Suprapubic skin (tissue), 4 donors: ENCODE results near the gene ECE1. TPM values are rescaled to one million over a fixed set of nuclear protein-coding genes. Genes with fewer than 3 reads are reported as not detected.
"Not testable (repeated sequence)": the region's sequence is repeated elsewhere in the genome, so short reads cannot be mapped to it uniquely, and the experiment has no call there.

Source experiments
- DNase-seq, 2 donors: peaks; one replicate each; pipeline ENCODE4 v3.0.0-alpha.2; 2019; ENCODE audit warnings: low spot score in 2 of 2
- H3K27ac ChIP-seq: fragments of 200-600 bp; sonication (generic); one replicate; pipeline ENCODE4 v1.5.1; 2019
- H3K27me3 ChIP-seq: fragments of 200-600 bp; sonication (generic); one replicate; pipeline ENCODE4 v1.5.1; 2019
- H3K36me3 ChIP-seq: fragments of 200-600 bp; sonication (generic); one replicate; pipeline ENCODE4 v1.5.1; 2019
- H3K4me1 ChIP-seq: fragments of 200-600 bp; sonication (generic); one replicate; pipeline ENCODE4 v1.5.1; 2019
- H3K4me3 ChIP-seq: fragments of 200-600 bp; sonication (generic); one replicate; pipeline ENCODE4 v1.5.1; 2019; ENCODE audit warnings: mild to moderate bottlenecking
- H3K9me3 ChIP-seq: fragments of 200-600 bp; sonication (generic); one replicate; pipeline ENCODE4 v1.5.1; 2019
- CTCF ChIP-seq, 2 donors: fragments of 200-600 bp in 1 of 2; fragments of 450-650 bp in 1 of 2; sonication (generic) in 1 of 2; IDR thresholded peaks; one replicate each; pipeline ENCODE4 v1.5.1; 2016 to 2019; ENCODE audit warnings: antibody characterized with exemption in 2 of 2, mild to moderate bottlenecking in 1 of 2, moderate library complexity in 1 of 2
- EP300 ChIP-seq: sonication (generic); formaldehyde crosslinking; IDR thresholded peaks from one replicate; pipeline ENCODE4 v1.6.1; 2017; ENCODE audit warnings: antibody characterized with exemption
- POLR2A ChIP-seq, 2 donors: fragments of 450-650 bp; IDR thresholded peaks; one replicate each; pipeline ENCODE4 v1.6.1; 2017; ENCODE audit warnings: antibody characterized with exemption in 2 of 2, mild to moderate bottlenecking in 2 of 2, moderate library complexity in 2 of 2
- POLR2AphosphoS5 ChIP-seq, 3 donors: sonication (generic); formaldehyde crosslinking; IDR thresholded peaks; one replicate each; pipeline ENCODE4 v1.6.1; 2017; ENCODE audit warnings: antibody characterized with exemption in 3 of 3
- WGBS: methylation state at CpG from one replicate; pipeline ENCODE4 v1.1.5; 2018; 5-methylcytosine and 5-hydroxymethylcytosine counted together
- total RNA-seq, 4 donors: library from RNA; depleted of rRNA; stranded (reverse); fragments of >200 nt; gene quantifications; one replicate each; pipeline ENCODE4 v1.1.0, GENCODE V29; 2016

ECE1 gene
- total RNA-seq, 4 donors from 2014 or later, result 40.8 to 64.2 (median 55.3) TPM

GRCh38 chr1:21284206-21285054 is 5.8 kb downstream of the ECE1 start:
- Histone ChIP-seq H3K27me3 (no peaks in the 10 kb centered on the region), H3K27ac (peak overlapping the region; percentile 64), H3K36me3 (no peaks in the 10 kb centered on the region), H3K4me1 (peaks cover 42% of the 10 kb centered on the region), H3K9me3 (no peaks in the 10 kb centered on the region), H3K4me3 (no peak overlapping the region)
- no peak for DNase-seq
- TF ChIP-seq POLR2AphosphoS5 (IDR thresholded peaks at IDR 0.05) (no peak), EP300 (no peak), CTCF (IDR thresholded peaks at IDR 0.05) (no peak), POLR2A (IDR thresholded peaks at IDR 0.05) (no peak)
- WGBS, result 48% methylated on average over 16 of the region's 17 CpGs

GRCh38 chr1:21283524-21283923 is 6.7 kb downstream of the ECE1 start:
- Histone ChIP-seq H3K9me3 (no peaks in the 10 kb centered on the region), H3K27ac (no peak overlapping the region), H3K27me3 (no peaks in the 10 kb centered on the region), H3K4me1 (peaks cover 42% of the 10 kb centered on the region), H3K36me3 (no peaks in the 10 kb centered on the region), H3K4me3 (no peak overlapping the region)
- no peak for TF ChIP-seq POLR2AphosphoS5 (IDR thresholded peaks at IDR 0.05)
- TF ChIP-seq CTCF (IDR thresholded peaks at IDR 0.05), result no peak
- TF ChIP-seq POLR2A (IDR thresholded peaks at IDR 0.05), result no peak
- DNase-seq, result no peak
- WGBS, result 80% methylated on average over 7 of the region's 7 CpGs

GRCh38 chr1:21282020-21282419 is 8.2 kb downstream of the ECE1 start:
- DNase-seq, H3K4me3 ChIP-seq, H3K27me3 ChIP-seq, H3K36me3 ChIP-seq, H3K9me3 ChIP-seq, H3K27ac ChIP-seq: not testable (repeated sequence)
- WGBS, result 92% methylated on average over 4 of the region's 4 CpGs
- H3K4me1 ChIP-seq, result peaks cover 57% of the 10 kb centered on the region

GRCh38 chr1:21280482-21280881 is 9.8 kb downstream of the ECE1 start:
- peaks cover 59% of the 10 kb centered on the region for H3K4me1 ChIP-seq
- no peaks in the 10 kb centered on the region for H3K27me3 ChIP-seq
- no peaks in the 10 kb centered on the region for H3K36me3 ChIP-seq
- H3K9me3 ChIP-seq, result no peaks in the 10 kb centered on the region
- H3K4me3 ChIP-seq, result no peak overlapping the region
- DNase-seq, result no peak
- TF ChIP-seq POLR2A (IDR thresholded peaks at IDR 0.05) (no peak), POLR2AphosphoS5 (IDR thresholded peaks at IDR 0.05) (no peak), EP300 (no peak), CTCF (IDR thresholded peaks at IDR 0.05) (no peak)
- 30% methylated on average over 4 of the region's 4 CpGs for WGBS
- H3K27ac ChIP-seq, result peak overlapping the region; percentile 74

- TF ChIP-seq EP300 (no peak), POLR2AphosphoS5 (IDR thresholded peaks at IDR 0.05) (peak in 1 of 3 donors; percentile 2), CTCF (IDR thresholded peaks at IDR 0.05) (no peak), POLR2A (IDR thresholded peaks at IDR 0.05) (no peak)
- 32% methylated on average over 5 of the region's 5 CpGs for WGBS
- Histone ChIP-seq H3K27me3 (no peaks in the 10 kb centered on the region), H3K9me3 (no peaks in the 10 kb centered on the region), H3K4me1 (peaks cover 54% of the 10 kb centered on the region), H3K4me3 (no peak overlapping the region), H3K36me3 (no peaks in the 10 kb centered on the region), H3K27ac (peak overlapping the region; percentile 74)
- DNase-seq, result no peak
Observed at GRCh38 chr1:21280011-21280471, 10.2 kb downstream of the ECE1 start.
